ENCODE data around the gene SEL1L3.

Gene SEL1L3

GRCh38 chr4:25845841-25846653 is 16.7 kb downstream of the SEL1L3 start:
- no peak for DNase-seq

DNA sequence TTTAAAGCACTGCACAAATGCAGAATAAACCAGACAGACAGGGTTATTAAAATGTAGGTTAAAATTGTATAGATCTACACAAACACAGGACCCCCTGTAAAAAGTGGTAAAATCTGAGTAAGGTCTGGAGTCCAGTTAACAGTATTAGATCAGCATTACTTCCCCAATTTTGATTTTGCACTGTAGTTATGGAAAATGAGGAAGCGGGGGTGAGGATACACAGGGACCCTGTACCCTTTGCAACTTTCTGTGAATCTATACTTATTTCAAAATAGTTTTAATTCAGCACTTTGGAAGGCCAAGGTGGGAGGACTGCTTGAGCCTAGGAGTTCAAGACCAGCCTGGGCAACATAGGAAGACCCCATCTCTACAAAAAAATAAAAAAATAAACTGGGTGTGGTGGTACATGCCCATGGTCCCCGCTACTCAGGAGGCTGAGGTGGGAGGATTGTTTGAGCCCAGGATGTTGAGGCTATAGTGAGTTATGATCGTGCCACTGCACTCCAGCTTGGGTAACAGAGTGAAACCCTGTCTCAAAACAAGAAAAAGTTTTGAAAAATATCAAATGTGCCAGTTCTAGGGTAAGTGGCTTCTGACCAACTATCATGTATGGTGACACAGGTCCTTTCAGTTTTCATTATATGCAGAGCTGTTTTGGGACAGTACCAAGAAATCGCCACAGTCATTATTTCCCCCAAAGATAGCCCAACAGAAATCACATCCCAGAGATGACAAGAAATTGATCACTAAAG is 17.7 kb downstream of the SEL1L3 start:
- peak in 1 of 2 experiments; percentile 36 for DNase-seq

DNA sequence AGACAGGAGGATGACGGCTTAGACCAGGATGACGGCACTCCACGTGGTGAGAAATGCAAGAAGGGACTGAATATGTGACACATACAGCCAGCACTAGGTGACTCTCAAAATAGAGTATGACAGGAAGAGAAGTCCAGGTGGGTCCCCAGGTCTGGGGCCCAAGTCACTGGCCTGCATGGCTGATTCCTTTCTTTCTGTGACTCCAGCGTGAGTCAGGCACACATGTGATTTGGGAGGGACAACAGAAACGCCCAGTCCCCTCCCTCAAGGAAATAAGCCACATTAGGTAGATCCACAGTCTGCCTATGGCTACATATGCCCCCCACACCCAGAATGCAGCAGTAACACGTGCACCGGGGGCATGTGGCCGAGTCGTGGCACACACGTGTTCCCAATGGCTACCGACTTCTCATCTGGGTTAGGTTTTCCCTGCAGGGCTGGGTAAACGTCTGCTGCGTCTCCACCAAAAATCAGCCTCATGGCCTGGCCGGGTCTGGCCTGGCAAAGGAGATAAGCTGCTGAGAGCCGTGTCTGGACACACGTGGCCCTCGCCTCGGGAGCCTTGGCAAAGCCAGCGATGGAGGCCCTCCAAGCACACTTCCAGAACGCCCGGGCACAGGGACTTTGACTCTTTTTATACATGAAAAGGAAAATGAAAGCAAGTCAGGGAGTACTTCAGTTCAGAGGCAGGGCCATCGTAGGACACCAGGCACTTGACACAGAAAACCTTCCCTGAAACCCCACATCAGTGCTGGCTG is 19.3 kb downstream of the SEL1L3 start:
- DNase-seq: no peak

- DNase-seq: peak; percentile 35 to 42
Observed at GRCh38 chr4:25842229-25842845, 20.5 kb downstream of the SEL1L3 start.

GRCh38 chr4:25839687-25840086 is 23.1 kb downstream of the SEL1L3 start:
- DNase-seq: no peak

GRCh38 chr4:25839233-25839632 is 23.6 kb downstream of the SEL1L3 start:
- DNase-seq: no peak

- DNase-seq: no peak
Observed at GRCh38 chr4:25838526-25838925, 24.3 kb downstream of the SEL1L3 start.

GRCh38 chr4:25837107-25837506 is 25.7 kb downstream of the SEL1L3 start:
- no peak for DNase-seq

DNA sequence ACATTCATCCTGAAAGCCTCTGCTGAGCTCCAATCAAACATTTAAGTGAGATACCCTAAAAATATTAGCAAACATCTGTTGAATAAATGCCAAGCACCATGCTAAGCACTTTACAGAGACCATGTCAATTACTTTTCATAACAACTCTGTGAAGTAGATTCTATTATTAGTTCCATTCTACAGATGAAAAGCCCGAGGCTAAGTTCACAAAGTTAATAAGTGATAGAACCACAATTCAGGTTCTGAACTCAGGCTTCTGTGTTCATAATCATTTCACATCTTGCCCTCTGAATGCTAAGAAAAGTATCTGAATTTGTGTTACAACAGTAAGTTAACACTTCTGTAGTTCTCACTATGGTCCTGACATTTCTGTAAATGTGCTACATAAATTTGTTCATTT is 27.4 kb downstream of the SEL1L3 start:
- no peak for DNase-seq

GRCh38 chr4:25834411-25835107 is 28.2 kb downstream of the SEL1L3 start:
- no peak for DNase-seq

DNA sequence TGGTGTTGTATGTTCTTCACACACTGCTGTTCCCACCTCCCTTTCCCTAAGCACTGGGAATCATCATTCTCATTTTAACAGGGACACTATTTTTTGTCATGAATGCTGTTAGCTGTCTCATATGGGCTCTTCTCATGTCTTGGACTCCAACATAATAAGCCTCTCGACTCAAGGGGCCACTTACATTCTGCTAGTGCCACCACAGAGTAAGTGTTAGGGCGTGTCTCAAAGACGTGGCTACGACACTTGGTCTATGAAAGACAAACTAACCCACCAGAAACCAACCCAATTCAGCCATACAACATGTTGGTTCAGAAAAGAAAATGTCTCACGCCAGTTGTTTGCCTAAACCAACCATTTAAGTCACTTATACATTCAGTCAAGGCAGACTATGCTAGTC is 32.2 kb downstream of the SEL1L3 start:
- DNase-seq: no peak

GRCh38 chr4:25827897-25828296 is 34.9 kb downstream of the SEL1L3 start:
- DNase-seq: no peak

DNA sequence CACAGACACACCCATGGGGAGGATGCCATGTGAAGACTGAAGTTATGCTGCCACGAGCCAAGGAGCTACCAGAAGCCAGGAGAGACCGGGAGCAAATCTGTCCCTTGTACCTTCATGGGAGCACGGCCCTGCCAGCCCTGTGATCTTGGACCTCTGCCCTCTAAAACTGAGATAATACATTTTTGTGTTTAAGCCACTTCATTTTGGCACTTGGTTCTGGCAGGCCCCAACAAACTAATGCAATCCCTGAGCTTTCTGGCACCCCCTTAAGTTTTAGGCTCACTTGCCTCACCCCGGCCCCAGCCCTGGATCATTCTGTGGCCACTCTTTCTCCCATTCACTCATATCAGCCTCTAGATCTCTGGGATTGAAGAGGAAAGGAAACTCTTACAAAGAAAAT is 35.4 kb downstream of the SEL1L3 start:
- no peak for DNase-seq

- no peak for DNase-seq
Observed at GRCh38 chr4:25826074-25826752, 36.6 kb downstream of the SEL1L3 start.

- no peak for DNase-seq
Observed at GRCh38 chr4:25823632-25824031, 39.2 kb downstream of the SEL1L3 start.

DNA sequence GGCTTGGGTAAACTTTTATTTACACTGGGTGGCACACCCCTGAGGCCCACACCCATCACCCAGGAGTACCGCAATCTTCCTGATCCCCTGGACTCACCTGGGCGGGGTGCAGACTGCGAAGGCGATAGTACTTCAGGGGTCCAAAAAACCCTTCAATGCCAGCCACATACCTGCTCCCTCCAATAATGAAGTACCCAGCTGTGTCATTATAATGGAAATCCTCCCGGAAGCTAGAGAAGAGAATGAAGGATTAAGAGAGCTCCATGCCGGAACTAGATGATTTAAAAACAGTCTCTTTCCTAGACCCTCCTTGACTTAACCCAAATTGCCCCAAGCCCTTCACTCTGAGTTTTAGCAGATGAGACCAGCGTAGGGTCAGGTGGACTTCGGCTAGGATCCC is 40.9 kb downstream of the SEL1L3 start:
- DNase-seq: no peak

DNA sequence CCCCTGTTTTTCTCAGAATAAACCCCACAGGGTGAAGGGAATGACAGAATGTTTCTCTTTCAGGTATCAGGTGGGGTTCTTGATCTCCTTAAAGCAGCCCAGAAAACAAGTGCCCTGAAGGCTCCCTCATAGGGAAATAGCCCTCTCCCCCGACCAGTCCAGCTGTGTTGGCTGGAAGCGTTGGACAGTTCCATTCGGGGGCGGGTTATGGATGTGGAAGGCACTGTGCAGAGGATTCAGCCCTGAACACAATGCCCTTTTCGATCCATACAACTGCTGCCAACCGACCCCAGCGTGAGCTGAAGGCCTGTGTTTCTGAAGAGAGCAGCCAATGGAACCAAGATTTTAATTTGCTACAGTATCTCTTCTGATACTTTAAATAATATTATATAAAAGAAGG is 41.5 kb downstream of the SEL1L3 start:
- no peak for DNase-seq

- DNase-seq: no peak
Observed at GRCh38 chr4:25818876-25819275, 43.9 kb downstream of the SEL1L3 start.

GRCh38 chr4:25818371-25818871 is 44.4 kb downstream of the SEL1L3 start:
- no peak for DNase-seq

DNA sequence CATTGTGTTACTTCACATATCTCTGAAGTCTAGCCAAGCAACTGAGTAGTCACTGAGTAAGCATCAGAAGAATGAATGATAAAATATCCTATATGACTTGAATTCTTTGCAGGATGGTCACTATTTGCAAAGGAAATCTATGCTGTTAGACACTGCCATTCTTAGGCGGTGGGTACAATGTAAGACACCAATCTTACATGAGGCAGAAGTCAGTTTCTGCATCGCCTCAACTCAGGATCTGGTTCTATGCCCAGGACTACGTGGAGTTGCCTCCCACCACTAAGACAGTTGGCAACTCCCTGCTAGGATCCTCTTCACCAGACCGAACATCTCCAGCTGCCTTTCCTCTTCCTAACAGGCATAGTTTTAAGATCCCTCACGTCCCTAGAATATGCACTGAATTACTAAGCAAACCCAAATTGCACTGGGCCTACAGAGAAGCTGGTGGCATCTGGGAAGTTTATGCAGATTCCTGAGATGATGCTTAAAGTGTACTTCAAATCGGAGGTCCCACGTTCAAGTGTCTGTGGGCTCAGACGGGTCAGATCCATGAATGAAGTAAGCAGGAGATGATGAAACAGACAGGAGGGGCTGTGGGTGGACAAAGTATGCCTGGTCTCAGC is 45.6 kb downstream of the SEL1L3 start:
- DNase-seq: no peak

- no peak for DNase-seq
Observed at GRCh38 chr4:25816591-25817058, 46.2 kb downstream of the SEL1L3 start.

Measured in activated CD4-positive, alpha-beta T cell treated with anti-CD3 and anti-CD28 coated beads, Interleukin-2, amount 50 U/mL, for 48 hours (primary cell).